SU-DHL-6 (cell line): ENCODE results near the gene SLC13A4.

Source experiments
- H2AFZ ChIP-seq: fragments of 200-600 bp; sonication (generic); 2 replicates; pipeline ENCODE4 v1.6.1; 2014; ENCODE audit warnings: low read depth, mild to moderate bottlenecking, moderate library complexity, mixed read lengths, antibody characterized with exemption, low read length; ENCODE audit not compliant: severe bottlenecking
- H3F3A ChIP-seq: fragments of 200-600 bp; shearing (Covaris generic); 2 replicates; pipeline ENCODE4 v1.6.0; 2016; ENCODE audit warnings: antibody characterized with exemption, mild to moderate bottlenecking; ENCODE audit not compliant: insufficient read depth
- H3K27ac ChIP-seq: fragments of 200-600 bp; sonication (generic); 2 replicates; pipeline ENCODE4 v1.5.1; 2016; ENCODE audit warnings: low read depth, mild to moderate bottlenecking, low read length, moderate library complexity, mixed read lengths
- H3K27me3 ChIP-seq: fragments of 200-600 bp; sonication (generic), shearing (Covaris generic); 2 replicates; pipeline ENCODE4 v1.6.0; 2014; ENCODE audit warnings: mild to moderate bottlenecking, low read length
- H3K36me3 ChIP-seq: fragments of 200-600 bp; sonication (generic); 2 replicates; pipeline ENCODE4 v1.6.1; 2014; ENCODE audit warnings: mild to moderate bottlenecking, low read length, mixed read lengths
- H3K4me2 ChIP-seq: fragments of 300-600, 200-600 bp; shearing (Covaris generic), sonication (generic); 2 replicates; pipeline ENCODE4 v1.6.0; 2014; ENCODE audit warnings: low read length, low read depth, mild to moderate bottlenecking; ENCODE audit not compliant: poor library complexity, severe bottlenecking
- H3K4me3 ChIP-seq: fragments of 200-600 bp; sonication (generic); 2 replicates; pipeline ENCODE4 v1.5.1; 2014; ENCODE audit warnings: antibody characterized with exemption, low read length, mild to moderate bottlenecking, mixed read lengths; ENCODE audit not compliant: insufficient read depth, poor library complexity, severe bottlenecking
- H3K79me2 ChIP-seq: fragments of 200-600 bp; sonication (generic); 2 replicates; pipeline ENCODE4 v1.6.1; 2014; ENCODE audit warnings: mild to moderate bottlenecking, low read length, moderate library complexity; ENCODE audit not compliant: insufficient read depth
- H3K9ac ChIP-seq: fragments of 200-600 bp; sonication (generic); 2 replicates; pipeline ENCODE4 v1.7.0; 2014; ENCODE audit warnings: mild to moderate bottlenecking, low read length
- H3K9me2 ChIP-seq: fragments of 200-600 bp; sonication (generic); replicated peaks from 2 replicates; pipeline ENCODE4 v1.6.1; 2014; ENCODE audit warnings: low read length; ENCODE audit not compliant: insufficient read depth
- H3K9me3 ChIP-seq: fragments of 200-600 bp; sonication (generic); 2 replicates; pipeline ENCODE4 v1.6.1; 2014; ENCODE audit warnings: low read length, mixed read lengths; ENCODE audit not compliant: insufficient read depth
- H4K20me1 ChIP-seq: fragments of 200-600 bp; sonication (generic); 2 replicates; pipeline ENCODE4 v1.6.1; 2014; ENCODE audit warnings: low read depth, mild to moderate bottlenecking, antibody characterized with exemption, low read length, moderate library complexity, mixed read lengths
- CTCF ChIP-seq: fragments of 200-600 bp; sonication (generic); IDR thresholded peaks from one replicate; pipeline ENCODE4 v1.5.1; 2017; ENCODE audit warnings: antibody characterized with exemption, mild to moderate bottlenecking, low read length, moderate library complexity; ENCODE audit not compliant: insufficient read depth, poor library complexity, severe bottlenecking
- EZH2phosphoT487 ChIP-seq: fragments of 200-600 bp; sonication (generic), shearing (Covaris generic); conservative IDR thresholded peaks from 2 replicates; pipeline ENCODE4 v1.6.1; 2018; ENCODE audit warnings: mild to moderate bottlenecking, antibody characterized with exemption, low read length, moderate library complexity, mixed read lengths

Gene SLC13A4

GRCh38 chr7:135734343-135734689, 6.3 kb upstream of the SLC13A4 start:
- Histone ChIP-seq H3K4me2 (no peak overlapping the region), H3F3A (no peaks in the 10 kb centered on the region), H3K9me2 (no peaks in the 10 kb centered on the region), H3K9ac (no peak overlapping the region), H3K27ac (no peak overlapping the region), H2AFZ (no peak overlapping the region), H3K27me3 (no peaks in the 10 kb centered on the region), H4K20me1 (no peaks in the 10 kb centered on the region), H3K4me3 (no peak overlapping the region), H3K79me2 (no peaks in the 10 kb centered on the region), H3K36me3 (no peaks in the 10 kb centered on the region), H3K9me3 (no peaks in the 10 kb centered on the region)
- TF ChIP-seq CTCF (no peak), EZH2phosphoT487 (no peak)

GRCh38 chr7:135733603-135734342, 5.8 kb upstream of the SLC13A4 start:
- H3K36me3 ChIP-seq, result no peaks in the 10 kb centered on the region
- no peaks in the 10 kb centered on the region for H4K20me1 ChIP-seq
- H3K79me2 ChIP-seq, result no peaks in the 10 kb centered on the region
- no peaks in the 10 kb centered on the region for H3F3A ChIP-seq
- H3K9me2 ChIP-seq, result no peaks in the 10 kb centered on the region
- no peak overlapping the region for H3K4me2 ChIP-seq
- no peak overlapping the region for H3K4me3 ChIP-seq
- no peaks in the 10 kb centered on the region for H3K27me3 ChIP-seq
- no peak overlapping the region for H2AFZ ChIP-seq
- no peak overlapping the region for H3K9ac ChIP-seq
- H3K9me3 ChIP-seq, result no peaks in the 10 kb centered on the region
- no peak overlapping the region for H3K27ac ChIP-seq
- TF ChIP-seq CTCF (no peak), EZH2phosphoT487 (no peak)

GRCh38 chr7:135731131-135731530, 3.1 kb upstream of the SLC13A4 start:
- no peaks in the 10 kb centered on the region for H3F3A ChIP-seq
- H3K27ac ChIP-seq, result no peak overlapping the region
- H2AFZ ChIP-seq, result no peak overlapping the region
- no peaks in the 10 kb centered on the region for H3K9me2 ChIP-seq
- no peaks in the 10 kb centered on the region for H3K9me3 ChIP-seq
- H3K4me3 ChIP-seq, result no peak overlapping the region
- TF ChIP-seq EZH2phosphoT487 (no peak), CTCF (no peak)
- no peak overlapping the region for H3K9ac ChIP-seq
- H3K4me2 ChIP-seq, result no peak overlapping the region
- H3K79me2 ChIP-seq, result no peaks in the 10 kb centered on the region
- no peaks in the 10 kb centered on the region for H3K36me3 ChIP-seq
- no peaks in the 10 kb centered on the region for H3K27me3 ChIP-seq
- H4K20me1 ChIP-seq, result no peaks in the 10 kb centered on the region
